GM06990 (cell line): ENCODE data around the gene RABL2A.
"Not testable (repeated sequence)": the region's sequence is repeated elsewhere in the genome, so short reads cannot be mapped to it uniquely, and the experiment has no call there.

Source experiments
- DNase-seq: peaks from one replicate; pipeline ENCODE4 v3.0.0-alpha.2; 2011; ENCODE audit not compliant: insufficient read length; ENCODE audit errors: extremely low read depth
- H3K27me3 ChIP-seq: replicated peaks from 2 replicates; pipeline ENCODE4 v1.6.0; 2011; ENCODE audit warnings: low read length; ENCODE audit not compliant: control insufficient read depth, insufficient read depth
- H3K36me3 ChIP-seq: 2 replicates; pipeline ENCODE4 v1.5.1; 2011; ENCODE audit warnings: low read length; ENCODE audit not compliant: control insufficient read depth, insufficient read depth
- H3K4me3 ChIP-seq: replicated peaks from 2 replicates; pipeline ENCODE4 v1.5.1; 2011; ENCODE audit warnings: low read depth, mild to moderate bottlenecking, control low read depth, low read length

Gene RABL2A

GRCh38 chr2:113632849-113633345, 5.8 kb downstream of the RABL2A start:
- not testable (repeated sequence) for H3K36me3 ChIP-seq, DNase-seq, H3K4me3 ChIP-seq, H3K27me3 ChIP-seq

- not testable (repeated sequence) for H3K36me3 ChIP-seq, DNase-seq, H3K27me3 ChIP-seq, H3K4me3 ChIP-seq
Observed at GRCh38 chr2:113635358-113635757, 8.3 kb downstream of the RABL2A start.

DNA sequence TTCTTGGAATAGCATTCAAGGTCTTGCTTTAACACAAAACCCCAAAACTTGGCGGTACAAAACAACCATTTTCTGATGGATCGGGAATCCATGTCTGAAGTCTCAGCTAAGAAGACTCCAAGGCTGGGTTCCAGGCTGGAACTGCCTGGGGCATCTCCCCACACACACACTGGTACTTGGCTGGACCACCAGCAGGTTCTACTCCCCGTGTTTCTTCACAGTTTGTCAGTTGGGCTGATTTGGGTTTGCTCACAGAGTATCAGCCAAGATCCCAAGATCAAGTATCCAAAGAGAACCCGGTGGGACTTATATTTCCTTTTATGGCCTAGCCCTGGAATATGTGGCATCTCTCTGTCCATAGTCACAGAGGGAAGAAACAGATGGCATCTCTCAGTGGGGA, 9.2 kb downstream of the RABL2A start:
- H3K27me3 ChIP-seq, DNase-seq, H3K4me3 ChIP-seq, H3K36me3 ChIP-seq: not testable (repeated sequence)

DNA sequence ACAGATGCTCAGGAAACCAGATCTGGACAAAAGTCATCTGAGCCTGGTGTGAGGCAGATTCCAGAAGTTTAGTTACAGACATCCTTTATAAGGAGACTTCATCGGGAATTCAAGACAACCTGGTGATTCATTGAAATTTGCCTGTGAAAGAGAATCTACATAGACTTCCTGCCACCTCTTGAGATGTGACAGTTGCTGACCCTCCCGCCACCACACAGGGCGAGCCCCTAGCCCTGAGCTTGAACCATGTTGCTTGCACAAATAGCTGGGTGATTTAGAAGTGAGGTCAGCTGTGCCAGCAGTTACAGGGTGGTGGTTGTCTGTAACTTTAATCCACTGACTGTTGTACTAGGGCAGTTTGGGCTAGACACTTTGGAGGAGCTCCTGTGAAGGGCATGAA, 11.0 kb downstream of the RABL2A start:
- not testable (repeated sequence) for DNase-seq, H3K4me3 ChIP-seq, H3K27me3 ChIP-seq, H3K36me3 ChIP-seq

- not testable (repeated sequence) for DNase-seq, H3K36me3 ChIP-seq, H3K4me3 ChIP-seq, H3K27me3 ChIP-seq
Observed at GRCh38 chr2:113646217-113646616, 19.2 kb downstream of the RABL2A start.

GRCh38 chr2:113650834-113651815, 24.1 kb downstream of the RABL2A start:
- H3K27me3 ChIP-seq, H3K36me3 ChIP-seq, H3K4me3 ChIP-seq, DNase-seq: not testable (repeated sequence)

GRCh38 chr2:113652599-113652998, 25.5 kb downstream of the RABL2A start:
- not testable (repeated sequence) for H3K36me3 ChIP-seq, DNase-seq, H3K27me3 ChIP-seq, H3K4me3 ChIP-seq

GRCh38 chr2:113656031-113656624, 29.1 kb downstream of the RABL2A start:
- not testable (repeated sequence) for H3K36me3 ChIP-seq, DNase-seq, H3K27me3 ChIP-seq
- peak overlapping the region; percentile 37 for H3K4me3 ChIP-seq

- not testable (repeated sequence) for H3K4me3 ChIP-seq, H3K27me3 ChIP-seq, DNase-seq, H3K36me3 ChIP-seq
Observed at GRCh38 chr2:113657735-113658134, 30.7 kb downstream of the RABL2A start.

DNA sequence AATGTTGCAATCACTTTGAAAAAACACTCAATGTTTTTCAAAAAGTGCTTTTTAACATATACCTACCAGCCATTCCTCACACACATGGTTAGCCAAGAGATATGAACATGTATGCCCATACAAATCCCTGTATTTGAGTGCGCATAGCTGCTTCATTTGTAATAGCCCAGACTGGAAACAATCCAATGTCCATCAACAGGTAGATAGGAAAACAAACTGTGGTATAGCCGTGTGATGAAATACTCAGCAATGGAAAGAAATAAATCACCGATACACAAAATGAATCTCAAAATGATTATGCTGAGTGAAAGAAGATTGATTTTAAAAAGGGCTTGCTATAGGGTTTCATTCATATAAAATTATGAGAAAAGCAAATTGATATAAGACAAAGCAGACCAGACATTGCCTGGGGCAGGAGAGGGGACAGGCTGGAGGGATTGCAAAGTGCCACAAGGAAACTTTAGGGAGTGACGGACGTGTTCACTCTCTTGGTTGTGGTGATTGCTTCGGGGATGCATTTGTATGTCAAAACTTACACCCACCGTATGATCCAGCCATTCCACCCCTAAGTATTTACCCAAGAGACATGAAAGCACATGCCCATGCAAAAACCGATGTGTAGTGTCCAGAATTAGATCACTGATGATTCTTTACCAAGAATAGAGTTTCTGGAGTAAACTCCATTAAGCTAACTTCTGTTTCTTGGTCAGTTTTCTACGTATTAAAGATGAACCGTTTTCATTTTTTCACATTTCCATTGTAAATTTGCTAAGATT, 36.4 kb downstream of the RABL2A start:
- not testable (repeated sequence) for DNase-seq, H3K4me3 ChIP-seq, H3K36me3 ChIP-seq, H3K27me3 ChIP-seq

- H3K27me3 ChIP-seq, H3K4me3 ChIP-seq, H3K36me3 ChIP-seq, DNase-seq: not testable (repeated sequence)
Observed at GRCh38 chr2:113664761-113665533, 37.9 kb downstream of the RABL2A start.

GRCh38 chr2:113669013-113669412, 41.9 kb downstream of the RABL2A start:
- H3K4me3 ChIP-seq, H3K36me3 ChIP-seq, H3K27me3 ChIP-seq, DNase-seq: not testable (repeated sequence)
